K562 (cell line): ENCODE data around the gene MFAP2. TPM values are rescaled to one million over a fixed set of nuclear protein-coding genes. Genes with fewer than 3 reads are reported as not detected.

ENCODE experiments used
- CTCF ChIP-seq, 3 experiments: IDR thresholded peaks in 2 of 3; conservative IDR thresholded peaks in 1 of 3; 2 replicates each; pipeline ENCODE4 v1.5.1; 2011 to 2012; ENCODE audit warnings: low read length in 3 of 3, mild to moderate bottlenecking in 3 of 3, control low read depth in 2 of 3, improper control_type of control experiment in 1 of 3, inconsistent platforms in 1 of 3, low read depth in 1 of 3, mixed read lengths in 1 of 3, moderate library complexity in 1 of 3; ENCODE audit not compliant: insufficient read depth in 2 of 3
- NELFE ChIP-seq: IDR thresholded peaks from 2 replicates; pipeline ENCODE4 v1.6.1; 2011; ENCODE audit warnings: mild to moderate bottlenecking; ENCODE audit not compliant: insufficient read depth, insufficient read length
- RBBP5 ChIP-seq: fragments of 200-600 bp; sonication (generic); IDR thresholded peaks from 2 replicates; pipeline ENCODE4 v1.6.1; 2012; ENCODE audit warnings: borderline replicate concordance, mild to moderate bottlenecking, low read length, control low read depth, inconsistent platforms; ENCODE audit not compliant: insufficient read depth, poor library complexity, severe bottlenecking
- SOX6 ChIP-seq: fragments of 450-650 bp; IDR thresholded peaks from 2 replicates; pipeline ENCODE4 v1.6.1; 2014; ENCODE audit warnings: mild to moderate bottlenecking
- ZKSCAN1 ChIP-seq: fragments of 150-350 bp; IDR thresholded peaks from 2 replicates; pipeline ENCODE4 v1.6.1; 2016; ENCODE audit warnings: low read depth, low read length
- ZNF445 ChIP-seq: fragments of 250-450 bp; sonication (Bioruptor Pico); IDR thresholded peaks from 2 replicates; pipeline ENCODE4 v1.4.0; 2020; ENCODE audit warnings: low read depth, mild to moderate bottlenecking, moderate library complexity
- ZNF57 ChIP-seq: fragments of 450-650 bp; formaldehyde crosslinking; IDR thresholded peaks from 2 replicates; pipeline ENCODE4 v1.4.0; 2020; ENCODE audit warnings: mild to moderate bottlenecking, moderate library complexity
- ZNF668 ChIP-seq: fragments of 250-450 bp; sonication (Bioruptor Pico); IDR thresholded peaks from 2 replicates; pipeline ENCODE4 v1.8.0; 2022; ENCODE audit warnings: mild to moderate bottlenecking, inconsistent platforms
- ZNF740 ChIP-seq, 3 experiments: fragments of 200-800 bp in 1 of 3; sonication (Bioruptor generic) in 1 of 3; sonication (generic) in 1 of 3; formaldehyde crosslinking in 1 of 3; IDR thresholded peaks; 2 replicates each; pipeline versions ENCODE4 v1.6.1 to v1.8.0; 2016 to 2022; ENCODE audit warnings: mild to moderate bottlenecking in 2 of 3, missing compliant biosample characterization in 2 of 3, missing genetic modification characterization in 2 of 3, missing genetic modification reagents in 1 of 3
- ZNF764 ChIP-seq: fragments of 250-450 bp; sonication (Bioruptor Pico); IDR thresholded peaks from 2 replicates; pipeline ENCODE4 v1.4.0; 2020; ENCODE audit warnings: low read depth, mild to moderate bottlenecking, moderate library complexity
- polyA plus RNA-seq, 8 experiments: library from polyadenylated mRNA; depleted of rRNA in 4 of 8; stranded (reverse) in 5 of 8; unstranded in 3 of 8; fragments of >200 nt; fragmentation: Nextera tagmentation in 2 of 8; fragmentation: Illumina TruSeq in 1 of 8; extraction: Ambion mirVana in 2 of 8; extraction: Trizol in 1 of 8; gene quantifications; 2 replicates each; pipeline versions ENCODE4 v1.2.1 to v1.2.3, GENCODE V29; 2011 to 2014; ENCODE audit warnings: inconsistent platforms in 1 of 8, missing spikeins in 1 of 8
- total RNA-seq, 7 experiments: library from RNA; depleted of rRNA in 6 of 7; stranded (reverse); fragments of >200 nt in 6 of 7; fragmentation: Illumina TruSeq in 2 of 7; extraction: Trizol in 2 of 7; gene quantifications; 2 replicates each; pipeline versions ENCODE4 v1.2.1 to v1.2.3, GENCODE V29; 2011 to 2021; ENCODE audit warnings: low replicate concordance in 1 of 7

Gene MFAP2
- total and polyA plus RNA-seq, 9 of the 15 experiments (the other 6 are each of a cell fraction or from before 2014, with no cell fraction given), result not detected

- no peak for TF ChIP-seq CTCF (IDR thresholded peaks at IDR 0.05 in 2 of 3, conservative IDR thresholded peaks at IDR 0.05 in 1 of 3; ENCODE audit: insufficient read depth in 2 of 3, low read depth in 1 of 3, low read length in 3 of 3)
- TF ChIP-seq ZNF668 (CRISPR knock-in tag), result no peak
- no peak for TF ChIP-seq ZKSCAN1
- TF ChIP-seq RBBP5, result no peak
- no peak for TF ChIP-seq ZNF57 (CRISPR knock-in tag)
- TF ChIP-seq ZNF445, result no peak
- no peak for TF ChIP-seq ZNF740 (CRISPR knock-in tag; IDR thresholded peaks at IDR 0.05)
- TF ChIP-seq ZNF740 (tag; IDR thresholded peaks at IDR 0.05), result no peak
- TF ChIP-seq NELFE, result no peak
- TF ChIP-seq SOX6, result no peak
- no peak for TF ChIP-seq ZNF764 (CRISPR knock-in tag)
These were observed 4.6 kb downstream of the MFAP2 start (continued) for GRCh38 chr1:16975838-16976237.
